BJ (cell line): ENCODE data around the gene LDB2. TPM values are rescaled to one million over a fixed set of nuclear protein-coding genes. Genes with fewer than 3 reads are reported as not detected.

Experiments
- CTCF ChIA-PET: fragments of 350-600 bp; formaldehyde crosslinking; extraction: SDS; loops from one replicate; lab custom pipeline; 2021; ENCODE audit warnings: antibody characterized with exemption, inconsistent platforms; lab: Yijun Ruan, JAX
- POLR2A ChIA-PET: fragments of 300-600 bp; sonication (Branson Sonifier 250); formaldehyde crosslinking; extraction: SDS; loops from one replicate; lab custom pipeline; 2021; ENCODE audit warnings: antibody characterized with exemption; lab: Charles Lee
- DNase-seq: peaks from one replicate; pipeline ENCODE4 v3.0.0-alpha.2; 2011; ENCODE audit warnings: low read depth
- H3K27me3 ChIP-seq: 2 replicates; pipeline ENCODE4 v1.6.0; 2011; ENCODE audit warnings: low read length; ENCODE audit not compliant: control insufficient read depth, insufficient read depth
- H3K36me3 ChIP-seq: 2 replicates; pipeline ENCODE4 v1.5.1; 2011; ENCODE audit warnings: low read length; ENCODE audit not compliant: control insufficient read depth, insufficient read depth
- H3K4me3 ChIP-seq: 2 replicates; pipeline ENCODE4 v1.5.1; 2011; ENCODE audit warnings: low read depth, mild to moderate bottlenecking, control low read depth, low read length
- polyA plus RNA-seq: library from polyadenylated mRNA; depleted of rRNA; stranded (reverse); fragments of >200 nt; gene quantifications from 2 replicates; pipeline ENCODE4 v1.2.3, GENCODE V29; 2011
- TF ChIP-seq, protein P1 (sequence below): IDR thresholded peaks from 2 replicates; pipeline ENCODE4 v1.5.1; 2011; ENCODE audit warnings: low read depth, mild to moderate bottlenecking, control low read depth, inconsistent platforms, low read length, moderate library complexity; ENCODE audit not compliant: insufficient read depth

LDB2 gene
- polyA plus RNA-seq, 1 experiment: 79.7 TPM

DNA sequence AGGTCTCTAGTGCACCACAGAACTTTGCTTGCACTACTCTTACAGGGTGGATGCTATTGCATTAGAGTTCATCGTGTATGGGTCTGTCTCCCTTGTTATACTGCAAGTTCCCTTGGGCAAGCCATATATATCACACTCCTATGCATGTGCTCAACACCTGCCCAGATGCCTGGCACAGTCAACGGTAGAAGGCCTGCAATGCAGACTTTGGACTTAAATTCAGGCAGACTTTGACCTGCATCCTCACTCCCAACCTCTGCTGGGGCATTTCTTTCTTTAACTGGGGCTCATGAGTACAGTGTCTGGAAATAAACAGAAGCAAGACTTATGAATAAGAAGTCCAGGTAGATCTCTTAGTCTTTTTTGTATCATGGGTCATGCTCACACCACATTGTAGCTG, 148.2 kb downstream of the LDB2 start:
- Histone ChIP-seq H3K36me3 (no peaks in the 10 kb centered on the region; the same call in 1 of the 2 replicates), H3K4me3 (no peak overlapping the region), H3K27me3 (no peaks in the 10 kb centered on the region)
- POLR2A ChIA-PET: no interaction called here
- CTCF ChIA-PET: no interaction called here
- DNase-seq: no peak
- TF ChIP-seq, protein P1, sequence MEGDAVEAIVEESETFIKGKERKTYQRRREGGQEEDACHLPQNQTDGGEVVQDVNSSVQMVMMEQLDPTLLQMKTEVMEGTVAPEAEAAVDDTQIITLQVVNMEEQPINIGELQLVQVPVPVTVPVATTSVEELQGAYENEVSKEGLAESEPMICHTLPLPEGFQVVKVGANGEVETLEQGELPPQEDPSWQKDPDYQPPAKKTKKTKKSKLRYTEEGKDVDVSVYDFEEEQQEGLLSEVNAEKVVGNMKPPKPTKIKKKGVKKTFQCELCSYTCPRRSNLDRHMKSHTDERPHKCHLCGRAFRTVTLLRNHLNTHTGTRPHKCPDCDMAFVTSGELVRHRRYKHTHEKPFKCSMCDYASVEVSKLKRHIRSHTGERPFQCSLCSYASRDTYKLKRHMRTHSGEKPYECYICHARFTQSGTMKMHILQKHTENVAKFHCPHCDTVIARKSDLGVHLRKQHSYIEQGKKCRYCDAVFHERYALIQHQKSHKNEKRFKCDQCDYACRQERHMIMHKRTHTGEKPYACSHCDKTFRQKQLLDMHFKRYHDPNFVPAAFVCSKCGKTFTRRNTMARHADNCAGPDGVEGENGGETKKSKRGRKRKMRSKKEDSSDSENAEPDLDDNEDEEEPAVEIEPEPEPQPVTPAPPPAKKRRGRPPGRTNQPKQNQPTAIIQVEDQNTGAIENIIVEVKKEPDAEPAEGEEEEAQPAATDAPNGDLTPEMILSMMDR: no peak

DNA sequence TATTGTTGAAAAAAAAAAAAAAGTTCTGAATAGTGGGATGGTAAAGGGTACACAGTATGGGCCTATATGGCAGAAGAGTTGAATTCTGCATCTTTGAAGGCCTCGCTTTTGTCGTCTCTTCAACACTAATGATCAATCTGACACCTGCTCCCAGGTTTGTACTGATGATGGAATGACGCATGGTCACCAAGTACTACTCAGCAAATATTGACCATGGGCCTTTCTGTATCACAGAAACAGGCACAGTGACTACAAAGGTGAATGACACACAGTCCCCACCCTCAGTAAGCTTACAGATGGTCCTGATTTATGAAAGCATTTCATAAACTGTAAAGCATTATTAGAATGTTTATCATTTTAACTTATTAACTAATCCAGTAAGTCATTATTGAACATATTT, 152.6 kb downstream of the LDB2 start:
- no peak for DNase-seq
- POLR2A ChIA-PET: no interaction called here
- Histone ChIP-seq H3K36me3 (no peaks in the 10 kb centered on the region), H3K27me3 (no peaks in the 10 kb centered on the region), H3K4me3 (no peak overlapping the region)
- TF ChIP-seq, protein P1: no peak
- CTCF ChIA-PET: interaction anchor here (1.3 kb wide), 1 partner anchor 10 kb away, joined by 3 read pairs; no protein-coding TSS in a partner anchor

DNA sequence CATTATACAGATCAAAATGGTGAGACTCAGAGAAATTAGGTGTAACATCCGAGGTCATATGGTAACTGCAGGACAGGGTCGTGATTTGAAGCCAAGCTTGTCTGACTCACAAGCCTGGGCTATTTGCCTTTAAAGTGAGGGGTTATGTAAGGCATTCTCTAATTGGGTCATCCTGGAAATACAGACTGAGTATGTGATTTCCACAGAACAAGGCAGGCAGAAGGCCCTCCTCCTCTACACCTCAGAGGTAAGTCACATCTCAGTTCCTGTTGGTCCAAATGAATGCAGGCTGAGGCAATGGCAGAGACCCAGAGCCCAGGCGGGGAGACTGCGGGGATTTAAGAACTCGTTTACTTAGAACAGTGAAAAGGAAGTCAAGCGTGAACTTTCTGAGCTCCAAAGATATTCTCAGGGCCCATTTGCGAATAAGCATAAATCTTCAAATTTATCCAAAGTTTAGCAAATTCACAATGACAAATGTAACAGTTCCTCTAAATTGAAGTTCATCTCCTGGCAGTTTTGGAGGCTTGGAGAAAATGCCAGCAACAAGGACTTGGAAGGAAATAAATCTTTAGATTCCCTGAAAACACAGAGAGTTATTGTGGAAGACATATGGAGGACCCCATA, 153.3 kb downstream of the LDB2 start:
- DNase-seq: peak; percentile 46
- TF ChIP-seq, protein P1: no peak
- Histone ChIP-seq H3K4me3 (no peak overlapping the region), H3K27me3 (no peaks in the 10 kb centered on the region), H3K36me3 (no peaks in the 10 kb centered on the region)
- ChIA-PET POLR2A (no interaction called here), CTCF (interaction anchor here (1.3 kb wide), 1 partner anchor 11 kb away, joined by 3 read pairs; no protein-coding TSS in a partner anchor)

DNA sequence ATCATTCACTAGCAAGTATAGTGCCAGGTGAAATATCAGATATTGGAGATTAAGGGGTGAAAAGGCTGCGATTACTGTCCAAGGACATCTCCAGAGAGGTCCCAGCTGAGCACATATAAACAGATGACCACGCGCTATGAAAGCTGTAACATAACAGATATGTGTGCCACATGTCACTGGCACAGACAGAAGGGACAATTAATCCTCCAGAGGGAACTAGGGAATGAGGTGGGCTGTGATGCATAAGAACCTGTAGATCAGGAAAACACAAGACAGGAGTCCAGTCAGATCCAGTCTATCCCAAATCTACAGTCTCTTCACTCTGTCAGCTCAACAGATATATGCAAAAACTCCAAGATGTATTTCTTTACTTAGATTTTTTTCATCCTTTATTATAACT, 157.2 kb downstream of the LDB2 start:
- no peak overlapping the region for H3K4me3 ChIP-seq
- POLR2A ChIA-PET: no interaction called here
- H3K36me3 ChIP-seq: no peaks in the 10 kb centered on the region
- CTCF ChIA-PET: no interaction called here
- no peaks in the 10 kb centered on the region for H3K27me3 ChIP-seq
- no peak for DNase-seq
- TF ChIP-seq, protein P1: no peak

DNA sequence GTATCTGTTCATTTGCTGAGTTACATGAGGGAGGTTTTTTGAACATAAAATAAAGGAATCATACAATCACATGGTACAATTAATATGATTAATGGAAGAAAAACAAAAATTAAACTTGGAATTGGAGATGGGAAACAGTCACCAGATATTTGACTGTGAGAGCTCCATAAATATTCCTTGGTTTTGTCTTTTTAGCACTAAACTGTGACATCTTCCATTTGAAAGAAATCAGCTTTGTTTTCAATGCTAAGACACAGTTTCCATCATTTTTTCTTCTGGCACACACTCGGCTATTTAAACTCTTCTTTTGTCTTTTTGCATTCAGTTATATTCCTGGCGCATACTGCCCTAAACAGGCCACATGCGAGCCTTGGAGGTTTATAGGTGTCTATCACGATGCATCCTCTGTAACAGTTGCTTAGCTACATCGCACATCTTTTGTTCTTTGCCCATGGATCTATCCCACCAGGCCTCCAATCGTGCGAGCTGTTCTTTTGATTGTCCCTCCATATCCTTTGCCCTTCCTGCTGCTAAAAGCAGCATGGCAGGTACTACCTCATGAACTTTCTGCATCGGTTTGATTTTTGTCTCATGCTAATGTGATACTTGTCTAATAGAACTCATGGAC, 158.3 kb downstream of the LDB2 start:
- Histone ChIP-seq H3K36me3 (no peaks in the 10 kb centered on the region), H3K27me3 (no peaks in the 10 kb centered on the region), H3K4me3 (no peak overlapping the region)
- TF ChIP-seq, protein P1: no peak
- ChIA-PET POLR2A (no interaction called here), CTCF (no interaction called here)
- DNase-seq: no peak
